Suppressor macrophage treated with lipopolysaccharide for 1 hour (primary cell): ENCODE data around the gene USH1G.
"Not testable (repeated sequence)": the region's sequence is repeated elsewhere in the genome, so short reads cannot be mapped to it uniquely, and the experiment has no call there.

ENCODE experiments used
- DNase-seq, 3 donors: peaks; one replicate each; pipeline ENCODE4 v3.0.0-alpha.2; 2020 to 2022

Gene USH1G

GRCh38 chr17:74928786-74929185, 5.7 kb upstream of the USH1G start:
- no peak for DNase-seq

DNA sequence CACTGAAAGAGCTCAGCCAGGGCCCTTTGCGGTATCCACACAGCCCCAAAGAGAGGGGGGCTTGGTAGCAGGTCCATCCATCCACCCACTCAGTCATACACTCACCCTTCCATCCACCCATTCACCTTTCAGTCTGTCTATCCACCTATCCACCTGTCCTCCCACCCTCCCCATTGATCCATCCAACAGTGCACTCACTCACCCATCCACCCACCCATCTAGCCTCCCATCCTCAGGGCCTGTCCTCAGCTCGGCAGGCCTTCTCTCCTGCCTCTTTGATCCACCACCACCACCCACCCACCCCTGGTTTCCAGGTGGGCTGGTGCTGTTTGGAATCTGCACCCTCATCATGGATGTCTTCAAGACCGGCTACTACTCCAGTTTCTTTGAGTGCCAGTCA, 2.2 kb upstream of the USH1G start:
- no peak for DNase-seq

DNA sequence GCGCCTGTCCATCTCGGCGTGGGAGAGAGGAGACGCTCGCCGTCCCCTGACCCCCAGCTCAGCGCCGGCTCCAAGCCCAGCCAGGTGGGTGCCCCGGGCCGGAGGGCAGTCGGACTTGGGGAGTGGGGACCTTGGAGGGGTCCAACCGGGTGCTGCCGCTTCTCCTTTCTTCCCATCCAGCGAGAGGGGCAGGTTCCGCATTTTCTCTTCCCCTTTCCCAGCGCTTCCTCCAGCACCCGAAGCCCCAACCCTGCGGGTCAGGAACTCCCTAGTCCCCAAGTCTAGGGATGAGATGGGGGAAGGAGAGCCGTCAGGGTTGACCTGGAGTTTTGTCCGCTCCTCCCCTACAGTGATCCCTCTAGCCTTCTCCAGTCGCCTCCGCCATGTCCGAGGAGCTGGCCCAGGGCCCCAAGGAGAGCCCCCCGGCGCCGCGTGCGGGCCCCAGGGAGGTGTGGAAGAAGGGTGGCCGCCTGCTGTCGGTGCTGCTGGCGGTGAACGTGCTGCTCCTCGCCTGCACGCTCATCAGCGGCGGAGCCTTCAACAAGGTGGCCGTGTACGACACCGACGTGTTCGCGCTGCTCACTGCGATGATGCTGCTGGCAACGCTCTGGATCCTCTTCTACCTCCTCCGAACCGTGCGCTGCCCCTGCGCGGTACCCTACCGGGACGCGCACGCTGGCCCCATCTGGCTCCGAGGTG, 1.3 kb upstream of the USH1G start, which contains the start of gene OTOP2:
OTOP2 (plus strand) TSS at position 24 of the 699 bp plus-strand sequence; CDS start at position 384, 360 bp downstream.
- peak; percentile 81 to 87 (median 82) for DNase-seq

DNA sequence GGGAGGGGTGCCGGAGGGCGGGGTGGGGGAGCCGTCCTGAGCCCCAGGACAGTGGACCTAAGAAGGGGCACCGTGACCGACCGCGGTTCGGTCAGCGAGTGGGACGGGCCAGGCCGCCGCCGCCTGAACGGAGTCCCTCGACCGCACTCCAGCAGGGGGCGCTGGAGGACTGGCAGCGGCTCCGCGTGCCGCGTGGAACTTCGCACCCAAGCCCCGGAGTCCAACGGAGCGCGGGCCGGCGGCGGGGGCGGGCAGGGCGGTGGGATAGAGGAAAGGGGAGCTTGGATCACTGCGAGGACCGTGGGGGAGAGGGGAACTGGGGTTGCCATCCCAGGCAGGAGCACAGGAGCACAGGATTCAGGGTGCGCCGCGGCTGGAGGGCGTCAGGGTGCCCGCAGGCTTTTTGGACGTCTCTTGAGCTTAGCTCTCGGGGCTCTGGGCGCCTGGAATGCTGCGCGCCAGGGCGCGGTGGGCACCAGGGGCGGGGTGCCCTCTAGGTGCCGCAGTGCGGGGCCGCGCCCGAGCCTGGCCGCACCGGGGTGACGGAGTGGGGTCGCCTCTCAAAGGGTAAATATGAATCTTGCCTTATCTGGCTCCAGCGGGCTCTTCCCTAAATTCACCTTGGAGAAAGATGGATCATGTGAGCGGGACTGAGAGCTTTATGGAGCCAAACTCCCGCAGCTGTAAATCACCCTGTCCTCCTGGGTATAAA, 639 bp upstream of the USH1G start:
- DNase-seq = peak; percentile 69 to 92 (median 86)

DNA sequence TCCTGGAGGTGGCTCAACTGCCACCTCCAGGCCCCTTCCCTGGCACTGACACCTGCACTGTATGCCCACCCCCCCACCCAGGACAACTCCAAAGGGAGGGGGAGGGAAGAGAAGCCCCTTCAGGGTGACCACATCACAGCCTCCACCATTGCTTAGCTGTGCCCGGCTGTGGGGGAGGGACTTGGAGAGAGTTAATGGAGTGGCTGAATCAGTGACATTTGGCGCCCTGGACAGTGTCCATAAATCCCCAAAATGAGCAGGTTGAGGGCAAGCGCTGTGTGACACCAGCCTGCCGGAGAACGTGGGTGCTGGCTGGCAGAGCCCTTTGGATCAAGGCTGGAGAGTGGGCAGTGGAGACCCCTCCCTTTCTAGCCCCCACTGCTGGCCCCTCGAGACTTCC, 883 bp downstream of the USH1G start:
- DNase-seq = no peak

GRCh38 chr17:74921769-74922168, 1.3 kb downstream of the USH1G start:
- no peak for DNase-seq

- DNase-seq = no peak
These were observed 1.9 kb downstream of the USH1G start for GRCh38 chr17:74921026-74921681.

DNA sequence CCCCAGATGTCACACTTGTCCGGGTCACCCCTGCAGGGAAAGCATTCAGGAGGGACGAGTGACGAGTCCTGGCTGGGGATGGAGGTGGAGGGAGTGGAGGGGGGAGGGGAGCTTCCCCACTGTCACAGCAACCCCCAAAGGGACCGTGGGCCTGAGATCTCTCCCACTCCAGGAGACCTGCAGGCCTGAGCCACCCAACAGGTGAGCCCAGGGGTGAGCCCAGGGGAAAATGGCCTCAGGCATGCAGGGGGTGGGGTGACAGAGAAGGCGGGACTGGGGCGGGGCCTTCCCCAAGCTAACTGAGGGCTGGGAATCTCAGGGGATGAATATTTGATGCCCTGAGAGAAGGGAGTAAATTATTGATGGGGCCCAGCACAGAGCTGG, 2.4 kb downstream of the USH1G start:
- no peak for DNase-seq

DNA sequence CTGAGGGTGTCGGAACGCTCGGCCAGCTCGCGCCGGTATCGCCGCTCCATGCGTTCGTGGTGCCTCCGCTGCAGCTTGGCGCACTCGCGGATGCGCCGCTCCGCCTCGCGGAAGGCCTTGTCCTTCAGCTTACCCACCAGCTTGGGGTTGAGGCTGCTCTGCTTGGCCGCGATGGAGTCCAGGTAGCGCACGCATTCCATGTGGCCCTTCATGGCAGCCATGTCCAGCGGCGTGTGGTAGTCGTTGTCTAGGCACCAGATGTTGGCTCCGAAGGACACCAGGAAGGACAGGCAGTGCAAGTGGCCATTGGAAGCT, 2.8 kb downstream of the USH1G start:
- no peak for DNase-seq

- DNase-seq = peak; percentile 25 to 45 (median 38)
These were observed 3.4 kb downstream of the USH1G start for GRCh38 chr17:74919440-74920305.

GRCh38 chr17:74918906-74919305, 4.1 kb downstream of the USH1G start:
- DNase-seq = no peak

- peak; percentile 52 to 67 (median 66) for DNase-seq
These were observed 5.6 kb downstream of the USH1G start for GRCh38 chr17:74917430-74917829.

- DNase-seq = no peak
These were observed 6.2 kb downstream of the USH1G start for GRCh38 chr17:74916851-74917199.

DNA sequence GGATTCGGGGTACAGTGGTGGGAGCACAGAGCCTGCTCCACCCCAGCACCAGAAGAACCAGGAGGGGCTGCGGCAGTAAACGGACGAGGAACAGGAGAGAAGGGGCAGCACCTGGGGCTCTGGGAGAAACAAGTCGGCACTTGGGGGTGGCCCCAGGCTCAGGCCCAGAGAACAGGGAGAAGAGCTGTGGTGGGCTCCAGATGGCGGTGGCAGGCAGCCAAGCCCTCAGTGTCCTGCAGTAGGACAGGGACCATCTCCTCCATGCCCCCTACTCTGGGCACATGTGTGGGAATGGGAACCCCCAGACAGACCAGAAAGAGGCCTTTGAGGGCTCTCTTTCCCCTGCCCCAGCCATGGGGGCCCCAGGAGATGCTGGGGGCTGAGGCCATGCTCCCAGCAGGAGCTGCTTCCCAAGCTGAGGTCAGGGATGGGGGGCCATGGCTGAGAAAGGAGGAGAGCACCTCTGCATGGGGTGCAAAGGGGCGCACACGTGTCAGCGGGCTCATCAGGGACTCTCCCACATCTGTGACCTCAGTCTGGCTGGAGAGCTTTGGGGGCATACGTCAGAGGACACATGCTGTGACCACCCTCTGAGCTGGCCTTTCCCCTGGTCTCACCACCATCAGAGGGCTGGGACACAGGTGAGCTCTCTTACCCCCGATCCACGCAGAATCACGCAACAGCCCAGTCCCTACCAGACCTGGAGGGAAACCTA, 6.8 kb downstream of the USH1G start:
- no peak for DNase-seq

DNA sequence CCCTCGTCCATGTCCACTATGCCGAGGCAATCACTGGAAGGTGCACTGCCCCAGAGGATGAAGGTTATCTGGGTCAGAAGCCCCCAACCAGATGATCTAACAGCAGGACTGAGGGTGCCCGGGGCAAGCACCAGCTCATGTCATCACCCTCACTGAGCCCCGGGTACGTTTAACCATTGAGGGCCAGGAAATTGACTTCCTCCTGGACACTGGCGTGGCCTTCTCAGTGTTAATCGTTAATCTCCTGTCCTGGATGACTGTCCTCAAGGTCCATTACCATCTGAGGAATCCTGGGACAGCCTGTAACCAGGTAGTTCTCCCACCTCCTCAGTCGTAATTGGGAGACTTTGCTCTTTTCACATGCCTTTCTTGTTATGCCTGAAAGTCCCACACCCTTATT, 11.6 kb downstream of the USH1G start:
- not testable (repeated sequence) for DNase-seq

DNA sequence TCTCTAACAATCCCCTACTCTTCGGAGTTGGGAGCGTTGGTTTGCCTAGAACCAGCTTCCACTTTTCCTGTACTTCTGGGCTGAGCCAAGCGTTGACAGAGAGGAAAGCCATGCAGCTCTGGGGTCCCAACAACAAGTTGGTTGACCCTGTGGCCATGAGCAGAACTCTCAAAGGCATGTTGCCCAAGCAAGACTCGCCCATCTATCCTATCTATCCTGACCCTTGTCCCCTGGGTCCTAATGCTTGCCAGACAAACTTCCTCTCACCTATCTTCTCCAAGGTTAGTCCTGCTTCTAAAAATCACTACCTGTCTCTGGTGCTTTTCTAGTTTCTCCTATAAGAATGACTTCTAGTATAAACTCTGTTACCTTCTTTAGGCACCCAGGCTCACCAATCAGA, 14.0 kb downstream of the USH1G start:
- DNase-seq = not testable (repeated sequence)

DNA sequence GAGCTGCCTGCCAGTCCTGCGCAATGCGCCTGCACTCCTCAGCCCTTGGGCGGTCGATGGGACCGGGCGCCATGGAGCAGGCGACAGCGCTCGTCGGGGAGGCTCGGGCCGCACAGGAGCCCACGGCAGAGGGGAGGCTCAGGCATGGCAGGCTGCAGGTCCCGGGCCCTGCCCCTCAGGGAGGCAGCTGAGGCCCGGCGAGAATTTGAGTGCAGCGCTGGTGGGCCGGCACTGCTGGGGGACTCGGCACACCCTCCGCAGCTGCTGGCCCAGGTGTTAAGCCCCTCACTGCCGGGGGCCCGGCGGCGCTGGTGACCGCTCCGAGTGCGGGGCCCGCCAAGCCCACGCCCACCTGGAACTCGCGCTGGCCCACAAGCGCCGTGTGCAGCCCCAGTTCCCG, 16.0 kb downstream of the USH1G start:
- DNase-seq = no peak

DNA sequence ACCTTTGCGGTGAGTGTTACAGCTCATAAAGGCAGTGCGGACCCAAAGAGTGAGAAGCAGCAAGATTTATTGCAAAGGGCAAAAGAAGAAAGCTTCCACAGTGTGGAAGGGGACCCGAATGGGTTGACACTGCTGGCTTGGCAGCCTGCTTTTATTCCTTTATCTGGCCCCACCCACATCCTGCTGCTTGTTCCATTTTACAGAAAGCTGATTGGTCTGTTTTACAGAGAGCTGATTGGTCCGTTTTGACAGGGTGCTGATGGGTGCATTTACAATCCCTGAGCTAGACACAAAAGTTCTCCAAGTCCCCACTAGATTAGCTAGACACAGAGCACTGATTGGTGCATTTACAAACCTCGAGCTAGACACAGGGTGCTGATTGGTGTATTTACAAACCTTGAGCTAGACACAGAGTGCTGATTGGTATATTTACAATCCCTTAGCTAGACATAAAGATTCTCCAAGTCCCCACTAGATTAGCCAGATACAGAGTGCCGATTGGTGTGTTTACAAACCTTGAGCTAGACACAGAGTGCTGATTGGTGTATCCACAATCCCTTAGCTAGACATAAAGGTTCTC, 16.8 kb downstream of the USH1G start:
- DNase-seq = not testable (repeated sequence)

- DNase-seq = peak in 2 of 3 donors; percentile 9 to 26
These were observed 18.2 kb downstream of the USH1G start for GRCh38 chr17:74904687-74905409.

GRCh38 chr17:74903671-74904070, 19.4 kb downstream of the USH1G start:
- DNase-seq = no peak

DNA sequence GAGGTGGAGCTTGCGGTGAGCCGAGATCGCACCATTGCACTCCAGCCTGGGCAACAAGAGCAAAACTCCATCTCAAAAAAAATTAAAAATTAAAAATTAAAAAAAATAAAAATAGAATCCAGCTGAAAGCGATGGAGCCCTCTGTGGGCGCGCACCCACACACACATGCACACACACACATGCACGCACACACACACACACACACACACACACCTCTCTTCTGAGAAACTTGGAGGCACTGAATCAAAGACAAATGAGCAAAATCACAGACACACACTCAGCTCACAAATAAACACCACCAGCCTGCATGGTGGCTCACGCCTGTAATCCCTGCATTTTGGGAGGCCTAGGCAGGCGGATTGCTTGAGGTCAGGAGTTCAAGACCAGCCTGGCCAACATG, 20.0 kb downstream of the USH1G start:
- DNase-seq = no peak
